ENCODE measurements around the gene DNAJB8.

Gene DNAJB8

GRCh38 chr3:128482666-128483656 lies 16.3 kb upstream of the DNAJB8 start:
- no peak for DNase-seq

- DNase-seq: no peak
Observed at GRCh38 chr3:128482175-128482574, 15.5 kb upstream of the DNAJB8 start.

GRCh38 chr3:128481438-128481942 lies 14.8 kb upstream of the DNAJB8 start:
- peak; percentile 18 for DNase-seq

GRCh38 chr3:128480717-128481437 lies 14.2 kb upstream of the DNAJB8 start:
- no peak for DNase-seq

GRCh38 chr3:128480278-128480677 lies 13.6 kb upstream of the DNAJB8 start:
- no peak for DNase-seq

GRCh38 chr3:128479558-128480086 lies 12.9 kb upstream of the DNAJB8 start:
- no peak for DNase-seq

GRCh38 chr3:128478576-128479506 lies 12.2 kb upstream of the DNAJB8 start:
- no peak for DNase-seq

GRCh38 chr3:128476659-128477058 lies 10.0 kb upstream of the DNAJB8 start:
- DNase-seq: no peak

- no peak for DNase-seq
Observed at GRCh38 chr3:128475355-128475754, 8.7 kb upstream of the DNAJB8 start.

- DNase-seq: no peak
Observed at GRCh38 chr3:128473737-128474136, 7.0 kb upstream of the DNAJB8 start.

GRCh38 chr3:128473180-128473519 lies 6.5 kb upstream of the DNAJB8 start:
- peak; percentile 86 for DNase-seq

GRCh38 chr3:128472449-128473179 lies 5.9 kb upstream of the DNAJB8 start:
- no peak for DNase-seq

GRCh38 chr3:128471720-128472119 lies 5.0 kb upstream of the DNAJB8 start:
- DNase-seq: no peak

GRCh38 chr3:128471110-128471509 lies 4.4 kb upstream of the DNAJB8 start:
- DNase-seq: no peak

- DNase-seq: no peak
Observed at GRCh38 chr3:128470134-128470899, 3.6 kb upstream of the DNAJB8 start.

- DNase-seq: no peak
Observed at GRCh38 chr3:128469556-128469955, 2.9 kb upstream of the DNAJB8 start.

- no peak for DNase-seq
Observed at GRCh38 chr3:128468791-128469527, 2.3 kb upstream of the DNAJB8 start.

GRCh38 chr3:128468285-128468790 lies 1.6 kb upstream of the DNAJB8 start:
- DNase-seq: no peak

- DNase-seq: no peak
Observed at GRCh38 chr3:128464702-128465101, 2.0 kb downstream of the DNAJB8 start.

- DNase-seq: no peak
Observed at GRCh38 chr3:128464188-128464587, 2.5 kb downstream of the DNAJB8 start.

All from DMS 273 treated with DMSO at 0.1 percent for 48 hours (cell line).